ENCODE data around the gene ADGRB3. TPM values are rescaled to one million over a fixed set of nuclear protein-coding genes. Genes with fewer than 3 reads are reported as not detected.

The ADGRB3 gene
- total RNA-seq, 4 donors from 2014 or later: 5.3 to 15.6 (median 7.6) TPM

DNA sequence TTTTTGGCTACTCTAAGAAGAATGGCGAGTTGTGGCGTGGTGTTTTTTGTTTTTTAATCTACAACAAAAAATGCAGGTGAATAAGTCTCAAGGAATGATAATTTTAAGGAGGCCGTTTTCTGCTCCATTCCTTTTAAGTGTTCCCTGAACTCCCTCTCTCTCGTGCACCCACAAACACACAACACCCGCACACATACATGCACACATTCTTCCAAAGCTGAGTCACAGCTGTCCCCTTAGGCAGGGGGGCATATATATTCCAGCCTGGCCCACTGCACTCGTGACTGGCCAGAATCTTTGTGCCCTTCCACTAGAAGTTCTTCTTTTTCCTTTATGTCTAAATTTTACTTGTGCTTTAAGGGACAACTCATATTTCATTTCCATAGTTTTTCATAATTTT lies 756.0 kb downstream of the ADGRB3 start:
- no peaks in the 10 kb centered on the region for H3K36me3 ChIP-seq
- H3K27me3 ChIP-seq: no peaks in the 10 kb centered on the region
- intact Hi-C loops (cut with DNase I; ENCODE audit: low total_unique reads): no loop called here
- TF ChIP-seq CTCF (IDR thresholded peaks at IDR 0.05): no peak
- TF ChIP-seq POLR2A (IDR thresholded peaks at IDR 0.05): no peak
- no peak overlapping the region for H3K4me3 ChIP-seq
- no peak overlapping the region for H3K27ac ChIP-seq
- DNase-seq: no peak
- H3K9me3 ChIP-seq: no peaks in the 10 kb centered on the region
- no peaks in the 10 kb centered on the region for H3K4me1 ChIP-seq

- Histone ChIP-seq H3K9me3 (no peaks in the 10 kb centered on the region), H3K4me1 (no peaks in the 10 kb centered on the region), H3K4me3 (no peak overlapping the region), H3K27ac (no peak overlapping the region), H3K36me3 (no peaks in the 10 kb centered on the region), H3K27me3 (no peaks in the 10 kb centered on the region)
- DNase-seq: no peak
- intact Hi-C loops (cut with DNase I; ENCODE audit: low total_unique reads): no loop called here
- TF ChIP-seq CTCF (IDR thresholded peaks at IDR 0.05): no peak
- TF ChIP-seq POLR2A (IDR thresholded peaks at IDR 0.05): no peak
These were observed 757.7 kb downstream of the ADGRB3 start for GRCh38 chr6:69392745-69393144.

GRCh38 chr6:69398311-69398710 lies 763.2 kb downstream of the ADGRB3 start:
- Histone ChIP-seq H3K27ac (no peak overlapping the region), H3K4me1 (no peaks in the 10 kb centered on the region), H3K27me3 (no peaks in the 10 kb centered on the region), H3K4me3 (no peak overlapping the region), H3K36me3 (no peaks in the 10 kb centered on the region), H3K9me3 (no peaks in the 10 kb centered on the region)
- intact Hi-C loops (cut with DNase I; ENCODE audit: low total_unique reads): no loop called here
- DNase-seq: no peak
- no peak for TF ChIP-seq CTCF (IDR thresholded peaks at IDR 0.05)
- no peak for TF ChIP-seq POLR2A (IDR thresholded peaks at IDR 0.05)

- H3K27ac ChIP-seq: no peak overlapping the region
- TF ChIP-seq CTCF (IDR thresholded peaks at IDR 0.05): no peak
- no peak for TF ChIP-seq POLR2A (IDR thresholded peaks at IDR 0.05)
- H3K9me3 ChIP-seq: no peaks in the 10 kb centered on the region
- intact Hi-C loops (cut with DNase I; ENCODE audit: low total_unique reads): no loop called here
- no peaks in the 10 kb centered on the region for H3K4me1 ChIP-seq
- no peaks in the 10 kb centered on the region for H3K36me3 ChIP-seq
- DNase-seq: no peak
- H3K4me3 ChIP-seq: no peak overlapping the region
- H3K27me3 ChIP-seq: no peaks in the 10 kb centered on the region
These were observed 763.6 kb downstream of the ADGRB3 start for GRCh38 chr6:69398729-69399128.

- H3K27me3 ChIP-seq: no peaks in the 10 kb centered on the region
- no peak overlapping the region for H3K4me3 ChIP-seq
- intact Hi-C loops (cut with DNase I; ENCODE audit: low total_unique reads): no loop called here
- no peaks in the 10 kb centered on the region for H3K4me1 ChIP-seq
- no peak overlapping the region for H3K27ac ChIP-seq
- TF ChIP-seq POLR2A (IDR thresholded peaks at IDR 0.05): no peak
- no peak for TF ChIP-seq CTCF (IDR thresholded peaks at IDR 0.05)
- no peaks in the 10 kb centered on the region for H3K36me3 ChIP-seq
- H3K9me3 ChIP-seq: no peaks in the 10 kb centered on the region
- DNase-seq: no peak
These were observed 773.8 kb downstream of the ADGRB3 start for GRCh38 chr6:69408886-69409285.
